ENCODE measurements around the gene MYH1. TPM values are rescaled to one million over a fixed set of nuclear protein-coding genes. Genes with fewer than 3 reads are reported as not detected.

MYH1 gene
- total RNA-seq, 4 donors from 2014 or later, result 0.96 TPM; not detected in 3

DNA sequence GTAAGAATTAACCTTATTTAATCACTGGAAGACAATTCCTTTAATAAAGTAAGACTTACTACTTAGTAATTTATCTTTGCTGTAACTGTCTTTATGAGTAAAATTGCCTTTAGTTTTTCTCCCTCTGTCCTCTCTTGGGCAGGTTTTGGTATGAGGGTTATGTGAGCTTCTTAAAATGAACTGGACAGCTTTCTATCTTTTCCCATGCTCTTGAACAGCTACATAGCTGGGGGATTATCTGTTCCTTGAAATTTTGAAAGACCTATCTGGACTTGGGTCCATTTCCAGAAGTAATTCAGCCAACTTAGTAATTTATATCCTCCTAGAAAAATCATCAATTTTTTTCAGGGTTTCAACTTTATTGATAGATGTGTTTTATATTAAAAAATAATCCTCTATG is 3.6 kb upstream of the MYH1 start:
- DNase-seq (ENCODE audit: low spot score) (no peak), ATAC-seq (ENCODE audit: low FRiP score) (no peak)
- TF ChIP-seq, protein P1, sequence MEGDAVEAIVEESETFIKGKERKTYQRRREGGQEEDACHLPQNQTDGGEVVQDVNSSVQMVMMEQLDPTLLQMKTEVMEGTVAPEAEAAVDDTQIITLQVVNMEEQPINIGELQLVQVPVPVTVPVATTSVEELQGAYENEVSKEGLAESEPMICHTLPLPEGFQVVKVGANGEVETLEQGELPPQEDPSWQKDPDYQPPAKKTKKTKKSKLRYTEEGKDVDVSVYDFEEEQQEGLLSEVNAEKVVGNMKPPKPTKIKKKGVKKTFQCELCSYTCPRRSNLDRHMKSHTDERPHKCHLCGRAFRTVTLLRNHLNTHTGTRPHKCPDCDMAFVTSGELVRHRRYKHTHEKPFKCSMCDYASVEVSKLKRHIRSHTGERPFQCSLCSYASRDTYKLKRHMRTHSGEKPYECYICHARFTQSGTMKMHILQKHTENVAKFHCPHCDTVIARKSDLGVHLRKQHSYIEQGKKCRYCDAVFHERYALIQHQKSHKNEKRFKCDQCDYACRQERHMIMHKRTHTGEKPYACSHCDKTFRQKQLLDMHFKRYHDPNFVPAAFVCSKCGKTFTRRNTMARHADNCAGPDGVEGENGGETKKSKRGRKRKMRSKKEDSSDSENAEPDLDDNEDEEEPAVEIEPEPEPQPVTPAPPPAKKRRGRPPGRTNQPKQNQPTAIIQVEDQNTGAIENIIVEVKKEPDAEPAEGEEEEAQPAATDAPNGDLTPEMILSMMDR (IDR thresholded peaks at IDR 0.05), result no peak

DNA sequence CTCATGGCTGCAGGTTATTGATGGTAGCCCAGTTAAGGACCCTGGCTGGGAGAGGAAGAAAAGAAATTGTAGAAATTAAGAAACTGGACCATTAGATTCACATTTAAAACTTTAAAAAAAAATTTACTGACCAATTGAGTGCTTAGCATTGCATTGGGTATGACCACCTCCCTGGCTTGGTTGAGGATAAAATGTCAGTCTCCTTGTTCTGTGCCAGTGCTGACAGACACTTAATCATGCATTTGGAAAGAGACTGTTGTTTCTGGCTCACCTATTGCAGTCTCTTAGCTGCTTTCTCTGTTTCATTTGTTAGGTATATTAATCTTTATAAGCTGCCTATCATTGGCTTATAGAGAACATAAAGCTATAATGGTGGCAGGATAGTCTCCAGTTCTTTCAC is 1.7 kb downstream of the MYH1 start:
- no peak for ATAC-seq (ENCODE audit: low FRiP score)
- TF ChIP-seq, protein P1 (IDR thresholded peaks at IDR 0.05), result no peak
- DNase-seq (ENCODE audit: low spot score), result no peak

DNA sequence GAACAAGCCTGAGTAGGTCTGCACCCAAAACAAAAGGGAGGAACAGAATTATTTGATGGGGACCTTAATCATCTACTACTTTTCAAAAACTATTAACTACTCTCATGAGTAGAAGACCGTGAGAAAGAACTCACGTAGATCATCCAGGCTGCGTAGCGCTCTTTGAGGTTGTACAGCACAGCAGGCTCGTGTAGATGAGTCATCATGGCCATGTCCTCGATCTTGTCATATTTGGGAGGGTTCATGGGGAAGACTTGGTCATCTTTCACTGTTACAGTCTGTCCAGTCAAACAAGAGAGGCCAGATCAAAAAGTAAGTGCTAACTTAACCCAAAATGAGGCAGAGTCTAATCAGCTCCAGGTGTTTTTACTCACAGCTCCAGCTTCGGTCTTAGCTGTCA is 2.3 kb downstream of the MYH1 start:
- no peak for DNase-seq (ENCODE audit: low spot score)
- TF ChIP-seq, protein P1 (IDR thresholded peaks at IDR 0.05), result no peak
- ATAC-seq (ENCODE audit: low FRiP score), result no peak

DNA sequence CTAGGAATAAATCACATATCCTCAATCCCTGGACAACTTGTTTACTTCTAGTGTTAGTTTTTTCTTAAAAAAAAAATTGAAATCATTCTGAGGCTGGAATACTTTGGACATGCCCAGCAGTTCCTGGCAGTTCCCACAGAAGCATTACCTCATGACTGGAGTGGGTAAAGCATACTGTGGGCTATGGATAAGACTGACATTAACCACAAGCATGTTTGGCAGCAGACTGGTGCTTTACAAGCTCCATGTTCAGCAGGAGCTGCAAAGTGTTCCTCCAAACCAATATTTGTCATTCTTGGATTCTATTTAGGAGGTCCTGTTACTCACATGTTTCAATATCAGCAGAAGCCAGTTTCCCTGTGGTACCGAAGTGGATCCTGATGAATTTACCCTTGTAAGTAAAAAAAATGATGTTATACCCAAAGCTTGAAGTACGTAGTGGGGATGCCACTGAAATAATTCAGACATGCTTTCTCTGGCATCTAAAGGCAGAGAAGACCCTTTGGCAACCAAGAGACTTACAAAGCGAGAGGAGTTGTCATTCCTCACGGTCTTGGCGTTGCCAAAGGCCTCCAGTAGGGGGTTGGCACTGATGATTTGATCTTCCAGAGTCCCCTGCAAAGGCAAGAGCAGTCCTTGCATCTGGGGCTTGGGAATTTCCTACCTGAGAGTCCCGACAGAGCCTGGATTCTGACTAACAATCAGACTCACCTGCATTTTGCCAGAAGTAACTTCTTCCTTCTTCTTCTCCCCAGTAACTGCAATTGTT is 4.9 kb downstream of the MYH1 start:
- DNase-seq (ENCODE audit: low spot score) (no peak), ATAC-seq (ENCODE audit: low FRiP score) (no peak)
- TF ChIP-seq, protein P1 (IDR thresholded peaks at IDR 0.05), result no peak

DNA sequence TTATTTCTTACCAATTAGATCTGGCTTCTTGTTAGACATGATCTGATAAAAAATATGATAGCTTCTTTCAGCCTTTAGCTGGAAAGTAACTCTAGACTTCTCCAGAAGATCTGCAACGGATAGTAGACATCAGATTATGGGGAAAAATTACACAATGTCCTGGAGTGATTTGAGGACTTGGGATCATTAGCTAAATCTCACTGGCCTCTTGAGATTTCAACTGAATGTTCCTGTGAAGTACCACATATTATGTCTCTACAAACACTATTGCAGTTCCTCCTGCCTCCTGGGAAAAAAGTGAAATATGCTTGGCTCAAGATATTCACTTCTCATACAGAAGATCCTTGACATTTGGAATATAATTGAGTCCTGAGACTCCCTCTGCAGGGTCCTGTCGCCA is 5.5 kb downstream of the MYH1 start:
- TF ChIP-seq, protein P1 (IDR thresholded peaks at IDR 0.05), result no peak
- DNase-seq (ENCODE audit: low spot score) (no peak), ATAC-seq (ENCODE audit: low FRiP score) (no peak)

DNA sequence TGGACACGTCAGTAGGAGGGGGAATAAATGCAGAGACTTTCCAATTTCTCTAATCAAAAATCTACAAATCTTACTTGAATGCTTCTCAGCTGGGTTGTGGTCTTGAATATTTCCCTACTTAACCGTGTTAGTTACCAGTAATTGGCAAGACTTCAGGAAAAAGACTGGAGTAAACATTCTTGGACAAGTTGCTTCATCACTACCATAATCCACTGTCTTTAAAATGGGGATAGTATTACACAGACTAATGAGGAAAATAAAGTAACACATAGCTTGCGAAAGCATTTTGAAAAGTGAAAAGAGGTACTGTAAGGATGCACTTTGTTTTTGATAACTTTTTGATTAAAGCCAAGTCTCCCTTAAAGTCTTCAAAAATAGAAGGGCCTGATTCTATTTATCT is 18.4 kb downstream of the MYH1 start:
- ATAC-seq (ENCODE audit: low FRiP score), result no peak
- DNase-seq (ENCODE audit: low spot score), result no peak
- TF ChIP-seq, protein P1 (IDR thresholded peaks at IDR 0.05), result no peak

DNA sequence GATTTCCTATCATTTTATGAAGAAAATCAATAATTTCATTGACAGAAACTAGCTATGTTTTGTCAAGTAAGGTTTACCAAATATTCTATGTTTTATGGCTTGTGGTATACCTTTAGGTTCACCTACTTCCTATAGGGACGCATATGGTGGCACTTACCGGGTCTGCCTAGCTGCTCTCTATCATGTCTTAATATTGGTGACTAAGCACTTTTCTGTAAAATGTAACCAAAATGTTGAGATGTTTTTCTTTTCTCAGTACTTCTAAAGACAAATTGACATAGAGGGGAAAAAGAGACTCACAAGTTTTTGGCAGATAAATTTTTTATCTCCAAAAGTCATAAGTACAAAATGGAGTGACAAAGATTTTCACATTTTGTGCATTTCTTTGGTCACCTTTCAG is 26.3 kb downstream of the MYH1 start:
- no peak for ATAC-seq (ENCODE audit: low FRiP score)

More for the DNA sequence above, 26.3 kb downstream of the MYH1 start:
- TF ChIP-seq, protein P1 (IDR thresholded peaks at IDR 0.05), result no peak
- DNase-seq (ENCODE audit: low spot score), result no peak
